Common myeloid progenitor, CD34-positive (primary cell): Measurements from ENCODE around the gene NRSN1.

Experiments used
- CTCF ChIA-PET: fragments of 350-600 bp; sonication (Branson Sonifier 250); formaldehyde crosslinking; loops from one replicate; lab custom pipeline; 2021; ENCODE audit warnings: antibody characterized with exemption; lab: Charles Lee
- POLR2A ChIA-PET: fragments of 350-600 bp; sonication (Branson Sonifier 250); formaldehyde crosslinking; loops from one replicate; lab custom pipeline; 2021; ENCODE audit warnings: antibody characterized with exemption; lab: Charles Lee
- DNase-seq, 3 donors: peaks; one replicate each; pipeline versions ENCODE4 v3.0.0 to v3.0.0-alpha.2; 2013
- H3K27ac ChIP-seq, 2 experiments: 1 replicate in 1 of 2; 2 replicates in 1 of 2; pipeline ENCODE4 v1.7.0; 2013; ENCODE audit warnings: inconsistent platforms in 2 of 2, low read length in 2 of 2, mild to moderate bottlenecking in 2 of 2, low read depth in 1 of 2, moderate library complexity in 1 of 2; ENCODE audit not compliant: severe bottlenecking in 2 of 2, insufficient read depth in 1 of 2, poor library complexity in 1 of 2
- H3K27me3 ChIP-seq, 5 experiments: replicated peaks in 2 of 5; 1 replicate in 3 of 5; 2 replicates in 2 of 5; pipeline versions ENCODE4 v1.6.1 to v1.7.0; 2013; ENCODE audit warnings: low read length in 4 of 5, mild to moderate bottlenecking in 2 of 5, moderate library complexity in 2 of 5, inconsistent platforms in 1 of 5; ENCODE audit not compliant: insufficient read depth in 5 of 5, control insufficient read depth in 4 of 5
- H3K36me3 ChIP-seq, 4 experiments: 1 replicate in 2 of 4; 2 replicates in 2 of 4; pipeline versions ENCODE4 v1.6.1 to v1.7.0; 2013; ENCODE audit warnings: low read length in 3 of 4, control low read depth in 1 of 4, mild to moderate bottlenecking in 1 of 4; ENCODE audit not compliant: control insufficient read depth in 4 of 4, insufficient read depth in 4 of 4
- H3K4me1 ChIP-seq, 4 experiments: 1 replicate in 3 of 4; 2 replicates in 1 of 4; pipeline versions ENCODE4 v1.6.1 to v1.7.1; 2013; ENCODE audit warnings: low read length in 3 of 4, mild to moderate bottlenecking in 3 of 4, control low read depth in 1 of 4, inconsistent platforms in 1 of 4, moderate library complexity in 1 of 4; ENCODE audit not compliant: control insufficient read depth in 4 of 4, insufficient read depth in 4 of 4; ENCODE audit errors: control extremely low read depth in 1 of 4
- H3K4me3 ChIP-seq, 7 experiments: 1 replicate in 4 of 7; 2 replicates in 3 of 7; pipeline versions ENCODE4 v1.5.1 to v1.7.0; 2013; ENCODE audit warnings: mild to moderate bottlenecking in 7 of 7, low read length in 6 of 7, moderate library complexity in 6 of 7, inconsistent platforms in 2 of 7, low read depth in 2 of 7, control low read depth in 1 of 7; ENCODE audit not compliant: insufficient read depth in 4 of 7, control insufficient read depth in 1 of 7; ENCODE audit errors: extremely low read depth in 1 of 7
- H3K9me3 ChIP-seq, 5 experiments: 1 replicate in 4 of 5; 2 replicates in 1 of 5; pipeline versions ENCODE4 v1.6.1 to v1.7.1; 2013; ENCODE audit warnings: low read length in 4 of 5, mild to moderate bottlenecking in 2 of 5, inconsistent platforms in 1 of 5, low read depth in 1 of 5, moderate library complexity in 1 of 5; ENCODE audit not compliant: control insufficient read depth in 4 of 5, insufficient read depth in 2 of 5; ENCODE audit errors: control extremely low read depth in 1 of 5
- WGBS: methylation state at CpG from one replicate; pipeline ENCODE4 v1.1.5; 2013; ENCODE audit not compliant: insufficient coverage; 5-methylcytosine and 5-hydroxymethylcytosine counted together

Gene NRSN1

DNA sequence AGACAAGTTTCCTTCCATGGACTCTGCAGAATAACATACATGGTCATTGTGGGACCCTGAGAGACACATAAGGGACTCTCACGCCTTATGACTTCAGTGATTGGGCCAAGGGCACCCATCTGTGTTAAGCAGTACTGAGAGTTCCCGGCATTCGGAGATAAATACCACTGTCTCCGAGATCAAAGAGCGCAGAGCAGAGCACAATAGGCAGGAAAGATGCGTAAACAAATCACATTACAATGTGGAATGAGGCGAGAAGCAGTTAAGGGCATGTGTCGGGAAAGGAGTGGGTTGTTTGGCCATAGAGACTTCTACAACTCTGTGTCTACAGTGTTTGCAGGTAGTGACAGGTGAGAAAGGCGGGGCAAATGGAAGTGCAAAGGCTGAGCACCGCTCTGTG is 57.6 kb downstream of the NRSN1 start:
- H3K27ac ChIP-seq = no peak overlapping the region
- H3K4me1 ChIP-seq = no peaks in the 10 kb centered on the region
- no peaks in the 10 kb centered on the region for H3K27me3 ChIP-seq
- ChIA-PET CTCF (no interaction called here), POLR2A (no interaction called here)
- no peaks in the 10 kb centered on the region for H3K36me3 ChIP-seq
- H3K4me3 ChIP-seq = no peak overlapping the region
- 94% methylated on average over 9 of the region's 10 CpGs for WGBS
- no peak for DNase-seq
- peaks cover 0 to 15% (median 0%) of the 10 kb centered on the region in 5 experiments for H3K9me3 ChIP-seq

DNA sequence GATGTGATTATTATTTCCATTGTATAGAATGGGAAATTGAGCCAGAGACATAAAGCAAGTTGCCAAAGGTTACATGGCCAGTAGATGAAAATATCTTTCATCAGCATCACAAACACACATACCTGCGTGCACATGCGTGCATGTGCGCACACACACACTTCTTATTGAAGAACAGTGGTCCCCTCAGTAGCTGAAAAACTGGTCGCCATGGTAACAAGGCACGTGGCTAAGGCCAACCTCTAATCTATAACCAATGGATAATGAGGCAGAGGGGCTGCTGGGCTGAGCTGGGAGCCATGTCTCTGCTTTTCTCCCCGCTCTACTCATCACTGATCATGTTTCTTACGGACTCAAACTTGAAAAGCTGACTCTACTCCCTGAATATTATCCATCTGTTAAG is 60.3 kb downstream of the NRSN1 start:
- H3K27ac ChIP-seq = no peak overlapping the region
- H3K27me3 ChIP-seq = no peaks in the 10 kb centered on the region
- H3K36me3 ChIP-seq = no peaks in the 10 kb centered on the region
- no peaks in the 10 kb centered on the region for H3K4me1 ChIP-seq
- ChIA-PET POLR2A (no interaction called here), CTCF (no interaction called here)
- no peak for DNase-seq
- peaks cover 0 to 15% (median 0%) of the 10 kb centered on the region in 5 experiments for H3K9me3 ChIP-seq
- WGBS = 96% methylated on average over 7 of the region's 7 CpGs
- no peak overlapping the region for H3K4me3 ChIP-seq

DNA sequence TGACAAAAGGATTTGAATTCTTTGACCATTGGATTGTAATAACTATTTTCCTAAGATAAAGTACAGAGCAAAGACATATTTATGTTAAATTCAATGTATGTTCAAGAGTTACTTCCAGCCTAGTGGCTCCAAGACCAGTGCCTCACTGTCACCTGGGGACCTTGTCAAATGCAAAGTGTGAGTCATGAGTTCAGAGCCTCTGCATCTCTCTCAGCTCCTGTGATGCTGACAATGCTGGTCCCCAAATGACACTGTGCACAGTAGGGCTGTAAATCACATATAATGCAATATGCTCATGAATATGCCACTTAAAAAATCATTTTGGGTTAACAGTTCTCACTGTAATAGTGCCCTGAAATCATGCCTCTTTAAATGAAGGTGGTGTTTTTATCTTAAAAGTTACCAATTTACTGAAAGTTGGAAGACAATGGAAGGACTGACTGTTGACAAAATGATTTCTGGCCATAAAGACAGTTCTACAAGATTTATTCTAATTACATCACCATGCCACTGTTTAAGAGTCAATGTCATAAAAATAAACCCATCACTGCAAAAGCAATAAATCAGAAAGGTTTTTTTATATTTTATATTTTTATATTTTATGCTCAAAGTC is 62.1 kb downstream of the NRSN1 start:
- Histone ChIP-seq H3K9me3 (peaks cover 0 to 4% (median 0%) of the 10 kb centered on the region in 5 experiments), H3K4me3 (no peak overlapping the region)
- CTCF ChIA-PET = no interaction called here

DNA sequence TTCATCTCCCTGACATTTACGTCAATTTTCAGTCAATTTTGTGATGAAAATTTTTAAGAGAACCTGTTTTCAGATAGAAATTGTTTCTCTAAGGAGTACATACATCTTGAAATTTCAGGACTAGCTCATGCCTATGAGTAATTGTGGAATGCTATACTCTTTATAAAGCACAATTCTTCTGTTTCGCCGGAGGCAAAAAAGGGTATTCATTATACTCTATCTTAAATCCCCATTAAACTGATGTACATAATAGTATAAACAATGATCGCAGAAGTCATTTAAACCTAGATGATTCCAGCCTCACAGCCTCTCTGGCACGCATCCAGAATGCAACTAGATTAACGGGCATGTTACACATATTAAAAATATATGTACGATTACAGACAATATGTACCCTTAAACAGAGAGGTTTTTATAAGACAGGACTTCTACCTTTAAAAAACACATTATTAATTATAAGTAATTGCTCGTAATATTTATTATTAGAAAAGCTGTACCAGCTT is 62.6 kb downstream of the NRSN1 start:
- Histone ChIP-seq H3K27ac (no peak overlapping the region), H3K9me3 (peaks cover 0 to 4% (median 0%) of the 10 kb centered on the region in 5 experiments), H3K36me3 (no peaks in the 10 kb centered on the region), H3K4me3 (no peak overlapping the region), H3K27me3 (no peaks in the 10 kb centered on the region), H3K4me1 (no peaks in the 10 kb centered on the region)
- ChIA-PET POLR2A (no interaction called here), CTCF (no interaction called here)
- DNase-seq = no peak
- no CpG with 5 or more reads among the region's 8 CpGs for WGBS

More for the DNA sequence above, 62.1 kb downstream of the NRSN1 start:
- Histone ChIP-seq H3K27ac (no peak overlapping the region), H3K4me1 (no peaks in the 10 kb centered on the region), H3K36me3 (no peaks in the 10 kb centered on the region), H3K27me3 (no peaks in the 10 kb centered on the region)
- POLR2A ChIA-PET = no interaction called here
- DNase-seq = no peak

DNA sequence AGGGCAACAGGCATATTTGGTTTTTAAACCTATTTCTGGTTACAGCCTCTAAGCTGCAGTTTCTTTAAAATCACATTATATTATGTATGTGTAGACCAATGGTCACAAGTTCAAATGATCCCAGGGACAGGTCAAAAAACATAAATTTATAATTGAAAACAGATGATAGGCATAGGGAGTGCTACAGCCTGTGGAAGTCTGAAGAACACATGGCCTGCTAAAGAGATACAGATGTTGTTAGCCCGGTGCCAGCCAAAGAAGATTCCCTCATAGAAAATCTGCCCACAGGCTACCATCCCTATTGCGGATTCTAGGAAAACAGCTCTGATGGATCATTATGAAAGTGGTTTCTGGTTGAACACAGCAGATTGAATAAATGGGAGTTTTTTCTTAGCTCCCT is 65.3 kb downstream of the NRSN1 start:
- no peak overlapping the region for H3K27ac ChIP-seq
- CTCF ChIA-PET = no interaction called here
- WGBS = 50% methylated on average over 2 of the region's 2 CpGs
- H3K36me3 ChIP-seq = no peaks in the 10 kb centered on the region
- POLR2A ChIA-PET = no interaction called here
- no peaks in the 10 kb centered on the region for H3K4me1 ChIP-seq
- peaks cover 0 to 4% (median 0%) of the 10 kb centered on the region in 5 experiments for H3K9me3 ChIP-seq
- H3K4me3 ChIP-seq = no peak overlapping the region
- no peak for DNase-seq
- H3K27me3 ChIP-seq = no peaks in the 10 kb centered on the region

DNA sequence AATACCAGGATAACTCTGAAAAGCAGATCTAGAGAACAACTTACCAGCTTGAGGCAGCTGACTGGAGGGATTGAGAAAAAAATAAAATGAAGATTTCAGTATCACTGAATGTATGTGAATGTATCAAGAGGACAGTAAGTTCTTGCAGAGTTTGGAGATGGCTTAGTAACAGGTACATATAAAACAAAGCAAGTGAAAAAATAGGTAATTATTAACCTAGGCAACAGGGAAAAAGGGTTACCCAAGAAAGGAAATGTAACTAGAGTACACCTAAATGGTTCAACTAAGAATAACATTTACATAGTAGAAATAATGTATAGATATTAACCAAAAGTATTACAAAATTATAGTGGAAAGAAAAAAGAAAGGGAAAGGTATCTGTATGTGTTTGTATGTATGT is 67.3 kb downstream of the NRSN1 start:
- ChIA-PET POLR2A (no interaction called here), CTCF (no interaction called here)
- Histone ChIP-seq H3K4me3 (no peak overlapping the region), H3K9me3 (peaks cover 0 to 4% (median 0%) of the 10 kb centered on the region in 5 experiments), H3K36me3 (no peaks in the 10 kb centered on the region), H3K27ac (no peak overlapping the region), H3K27me3 (no peaks in the 10 kb centered on the region), H3K4me1 (no peaks in the 10 kb centered on the region)
- DNase-seq = no peak

DNA sequence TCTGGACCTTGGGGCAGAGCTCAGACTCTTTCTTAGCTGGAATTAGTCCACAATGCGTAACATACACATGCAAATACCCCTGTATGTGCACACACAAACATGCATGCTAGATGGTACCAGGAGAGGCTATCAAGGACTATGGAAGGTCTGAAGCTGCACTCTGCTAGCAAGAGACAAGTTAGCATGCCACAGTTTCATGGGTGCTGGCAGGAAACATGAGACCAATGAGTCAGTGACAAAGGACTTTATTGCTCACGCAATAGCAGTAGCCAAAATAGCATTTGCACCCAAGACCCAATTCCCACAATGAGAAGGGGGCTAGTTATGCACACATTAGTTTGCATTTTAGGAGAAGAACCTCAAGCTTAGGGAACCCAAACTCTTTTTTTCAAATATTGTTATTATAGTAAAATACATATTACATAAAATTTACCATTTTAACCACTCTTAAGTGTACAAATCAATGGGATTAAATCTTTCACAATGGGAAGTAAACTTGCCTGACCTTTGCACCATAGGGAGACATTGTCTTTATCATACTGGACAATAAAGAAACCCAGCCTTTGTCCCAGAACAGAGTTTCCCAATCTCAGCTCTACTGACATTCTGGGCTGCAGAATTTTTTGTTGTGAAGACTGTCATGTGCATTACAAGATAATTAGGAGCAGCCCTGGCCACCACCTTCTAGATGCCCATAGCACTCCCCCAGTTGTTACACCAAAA is 69.1 kb downstream of the NRSN1 start:
- Histone ChIP-seq H3K27me3 (no peaks in the 10 kb centered on the region), H3K4me3 (no peak overlapping the region), H3K4me1 (no peaks in the 10 kb centered on the region), H3K9me3 (peaks cover 0 to 4% (median 0%) of the 10 kb centered on the region in 5 experiments), H3K36me3 (no peaks in the 10 kb centered on the region), H3K27ac (no peak overlapping the region)
- DNase-seq = no peak
- ChIA-PET CTCF (interaction anchor here (2.8 kb wide), 1 partner anchor 11 kb away, joined by 8 read pairs; no protein-coding TSS in a partner anchor), POLR2A (no interaction called here)
- WGBS = 100% methylated on average over 1 of the region's 2 CpGs
